GM21528 (cell line): ENCODE data around the gene FBXO45.
"Not testable (repeated sequence)": the region's sequence is repeated elsewhere in the genome, so short reads cannot be mapped to it uniquely, and the experiment has no call there.

Experiments
- ATAC-seq: cut with Tn5 transposase; IDR thresholded peaks from one replicate; pipeline ENCODE4 v1.9.1; 2021; ENCODE audit warnings: mild to moderate bottlenecking, moderate library complexity; ENCODE audit not compliant: unreplicated experiment, low FRiP score

The FBXO45 gene, protein sequence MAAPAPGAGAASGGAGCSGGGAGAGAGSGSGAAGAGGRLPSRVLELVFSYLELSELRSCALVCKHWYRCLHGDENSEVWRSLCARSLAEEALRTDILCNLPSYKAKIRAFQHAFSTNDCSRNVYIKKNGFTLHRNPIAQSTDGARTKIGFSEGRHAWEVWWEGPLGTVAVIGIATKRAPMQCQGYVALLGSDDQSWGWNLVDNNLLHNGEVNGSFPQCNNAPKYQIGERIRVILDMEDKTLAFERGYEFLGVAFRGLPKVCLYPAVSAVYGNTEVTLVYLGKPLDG

DNA sequence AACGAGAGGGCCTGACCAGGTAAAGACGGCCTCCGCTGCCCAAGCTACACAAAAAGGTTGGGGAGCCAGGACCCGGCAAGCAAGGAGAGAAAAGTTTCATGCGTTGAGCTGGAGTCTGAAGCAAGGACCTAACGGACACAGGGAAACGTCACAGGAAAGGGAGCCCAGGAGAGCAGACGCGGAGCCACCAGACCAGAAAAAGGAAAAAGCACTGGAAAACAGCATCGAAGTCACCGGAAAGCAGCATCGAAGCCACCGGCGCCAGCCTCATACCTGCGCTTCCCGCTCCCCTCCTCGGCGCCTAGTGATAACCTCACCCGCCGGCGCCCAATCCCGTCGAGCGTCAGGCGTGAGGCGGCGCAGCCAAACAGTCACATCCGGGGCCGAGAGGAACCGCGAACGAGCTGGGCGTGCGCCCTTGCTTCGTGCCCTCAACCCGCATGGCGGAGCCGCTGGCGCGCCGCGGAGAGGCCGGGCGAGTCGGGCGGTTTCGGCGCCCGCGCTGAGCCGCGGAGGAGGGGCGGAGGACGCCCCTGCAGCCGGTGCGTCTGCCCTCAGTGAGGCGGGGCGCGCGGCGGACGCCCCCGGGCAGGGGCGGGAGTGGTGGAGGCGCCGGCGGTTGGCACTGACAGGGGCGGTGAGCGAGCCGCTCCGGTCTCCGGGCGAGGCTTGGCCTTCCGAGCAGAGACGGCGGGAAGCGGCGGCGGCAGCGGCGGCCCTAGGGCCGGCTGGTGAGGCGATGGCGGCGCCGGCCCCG lies at the start of gene FBXO45, which contains the start of gene WDR53:
FBXO45 (plus strand) TSS at position 415 of the 757 bp plus-strand sequence; CDS start at position 740, 325 bp downstream.
WDR53 (minus strand) TSS at position 309 of the 757 bp plus-strand sequence. CDS start 7,079 bp downstream, outside the sequence.
- ATAC-seq = peak; percentile 93

- no peak for ATAC-seq
These were observed 49.3 kb upstream of the FBXO45 start for GRCh38 chr3:196518966-196519717.

DNA sequence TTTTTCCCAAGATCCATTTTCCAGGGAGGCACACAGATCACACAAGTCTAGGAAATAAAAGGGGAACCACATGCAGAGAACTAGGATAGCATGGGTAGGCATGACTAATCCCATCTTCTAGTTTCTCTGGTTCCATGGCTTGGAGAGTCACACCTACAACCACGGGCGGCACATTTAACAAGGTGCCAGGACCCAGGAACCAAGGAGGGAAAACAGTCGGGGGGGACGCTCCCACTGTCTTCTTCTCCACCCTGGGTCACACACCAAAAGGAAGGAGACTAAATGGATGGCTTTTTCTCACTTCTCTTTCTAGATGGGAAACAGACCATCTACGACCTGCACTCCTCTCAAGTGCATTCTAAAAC lies 48.8 kb upstream of the FBXO45 start:
- ATAC-seq = no peak

GRCh38 chr3:196521291-196521690 lies 47.2 kb upstream of the FBXO45 start:
- ATAC-seq = not testable (repeated sequence)

- no peak for ATAC-seq
These were observed 44.6 kb upstream of the FBXO45 start for GRCh38 chr3:196523841-196524240.

DNA sequence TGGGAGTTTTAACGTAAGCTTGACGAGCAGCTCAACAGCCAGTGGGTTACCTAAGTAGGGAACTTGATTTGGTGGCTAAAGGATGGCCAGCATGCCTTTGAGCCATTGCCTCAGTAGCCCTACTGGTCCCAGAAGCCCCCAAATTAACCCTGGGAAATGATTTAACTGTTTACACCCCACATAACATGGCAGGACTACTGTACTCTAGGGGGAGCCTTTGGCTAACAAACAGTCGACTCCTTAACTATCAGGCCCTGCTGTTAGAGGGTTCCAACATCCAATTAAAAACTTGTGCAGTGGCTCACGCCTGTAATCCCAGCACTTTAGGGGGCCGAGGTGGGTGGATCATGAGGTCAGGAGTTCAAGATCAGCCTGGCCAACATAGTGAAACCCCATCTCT lies 43.9 kb upstream of the FBXO45 start:
- ATAC-seq = no peak

- no peak for ATAC-seq
These were observed 43.3 kb upstream of the FBXO45 start for GRCh38 chr3:196525141-196525540.

DNA sequence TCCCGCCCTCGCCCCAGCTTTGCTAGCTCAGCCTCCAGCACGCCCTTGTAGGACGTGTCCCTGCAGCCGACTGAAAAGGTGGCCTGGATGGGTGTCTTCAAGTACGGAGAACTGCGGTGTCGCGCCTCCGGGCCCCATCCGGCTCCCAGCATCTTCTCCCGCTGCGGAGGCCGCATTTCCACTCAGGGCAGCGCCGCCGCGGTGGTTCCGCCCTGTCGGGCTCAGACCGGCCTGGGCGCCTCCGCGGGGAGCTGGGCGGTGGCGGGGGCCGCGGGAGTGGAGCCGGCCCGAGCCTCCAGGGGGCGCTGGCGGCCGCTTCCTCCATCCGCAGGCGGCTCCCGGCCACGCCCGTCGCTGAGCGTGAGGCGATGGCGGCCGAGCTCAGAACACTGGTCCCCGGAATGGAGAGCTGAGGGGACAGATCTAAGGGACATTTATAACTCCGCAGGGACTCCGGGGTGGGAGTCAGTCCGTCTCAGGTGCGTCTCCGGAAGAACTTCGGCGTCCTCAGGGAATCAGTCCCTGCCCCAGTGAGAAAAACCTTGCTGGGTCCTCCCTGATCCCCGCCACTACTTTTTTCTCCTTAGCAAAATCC lies 39.7 kb upstream of the FBXO45 start:
- ATAC-seq = peak; percentile 73

- ATAC-seq = no peak
These were observed 37.0 kb upstream of the FBXO45 start for GRCh38 chr3:196531418-196531817.

GRCh38 chr3:196533260-196533681 lies 35.2 kb upstream of the FBXO45 start:
- no peak for ATAC-seq

- ATAC-seq = no peak
These were observed 31.0 kb upstream of the FBXO45 start for GRCh38 chr3:196537319-196537984.

GRCh38 chr3:196541684-196542445 lies 26.6 kb upstream of the FBXO45 start:
- no peak for ATAC-seq

DNA sequence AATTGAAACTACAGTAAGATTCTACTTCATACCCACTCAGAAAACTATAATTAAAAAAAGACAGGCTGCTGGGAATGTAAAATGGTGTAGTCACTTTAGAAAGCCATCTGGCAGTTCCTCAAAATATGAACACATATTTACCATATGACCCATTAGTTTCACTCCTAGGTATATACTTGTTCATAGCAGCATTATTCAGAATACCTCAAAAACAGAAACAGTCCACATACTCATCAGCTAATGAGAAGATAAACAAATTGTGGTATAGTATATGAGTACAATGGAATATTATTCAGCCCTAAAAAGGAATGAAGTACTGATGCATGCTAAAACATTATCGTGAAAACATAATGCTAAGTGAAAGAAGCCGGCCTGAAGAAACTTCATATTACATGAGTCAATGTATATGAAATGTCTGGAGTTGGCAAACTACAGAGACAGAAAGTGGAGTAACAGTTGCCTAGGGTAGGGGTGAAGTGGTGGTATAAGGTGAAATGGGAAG lies 23.9 kb upstream of the FBXO45 start:
- ATAC-seq = no peak

DNA sequence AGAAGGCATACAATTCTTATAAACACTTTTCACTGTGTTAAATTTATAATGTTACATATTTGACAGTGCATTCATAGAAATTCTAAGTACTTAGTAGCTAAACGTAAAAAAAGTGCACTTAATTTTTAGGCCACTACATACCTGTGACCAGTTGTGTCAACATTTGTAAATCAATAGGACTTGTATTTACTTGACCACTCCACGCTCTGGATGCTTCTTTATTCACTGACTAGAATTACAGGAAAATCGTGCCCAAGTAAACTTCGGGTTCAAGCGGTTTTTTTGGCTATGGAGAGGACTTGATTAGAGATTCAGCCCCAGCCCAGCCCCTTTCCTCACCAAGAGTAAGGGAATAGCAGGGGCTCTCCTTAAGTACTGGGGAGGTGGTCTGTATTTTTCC lies 21.9 kb upstream of the FBXO45 start:
- no peak for ATAC-seq

DNA sequence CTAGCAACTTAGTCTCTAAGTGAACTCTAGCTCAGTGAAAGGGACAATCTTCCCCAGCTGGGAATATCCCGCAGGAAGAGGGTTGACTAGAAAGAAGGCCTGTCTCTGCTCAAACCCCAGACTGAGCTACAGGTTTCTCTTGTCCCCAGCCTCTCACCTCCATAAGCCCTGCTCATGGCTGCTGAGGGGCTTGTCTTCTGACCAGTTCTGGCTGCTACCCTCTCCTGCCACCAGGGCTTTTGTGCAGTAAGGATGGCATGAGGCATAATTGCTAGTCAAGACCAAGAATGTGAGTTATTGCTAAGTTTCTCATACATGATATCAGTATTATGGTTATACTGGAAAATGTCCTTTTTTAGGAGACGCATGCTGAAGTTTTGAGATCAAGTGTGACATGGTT lies 21.4 kb upstream of the FBXO45 start:
- no peak for ATAC-seq

- not testable (repeated sequence) for ATAC-seq
These were observed 19.1 kb upstream of the FBXO45 start for GRCh38 chr3:196549312-196549711.

GRCh38 chr3:196550172-196550571 lies 18.3 kb upstream of the FBXO45 start:
- ATAC-seq = not testable (repeated sequence)

GRCh38 chr3:196552253-196552652 lies 16.2 kb upstream of the FBXO45 start:
- ATAC-seq = no peak

DNA sequence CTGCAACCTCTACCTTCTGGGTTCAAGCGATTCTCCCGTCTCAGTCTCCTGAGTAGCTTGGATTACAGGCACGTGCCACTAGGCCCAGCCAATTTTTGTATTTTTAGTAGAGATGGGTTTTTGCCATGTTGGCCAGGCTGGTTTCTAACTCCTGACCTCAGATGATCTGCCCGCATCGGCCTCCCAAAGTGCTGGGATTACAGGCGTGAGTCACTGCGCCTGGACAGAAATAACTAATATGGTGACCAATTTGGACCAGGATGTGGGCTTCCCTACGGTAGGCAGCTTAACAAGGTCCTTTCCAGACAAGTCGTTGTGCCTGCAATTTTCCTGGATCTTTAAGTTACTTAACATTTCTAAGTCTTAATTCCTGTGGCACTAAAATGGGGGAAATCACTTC lies 14.9 kb upstream of the FBXO45 start:
- ATAC-seq = no peak
